NCI-H2029 treated with DMSO at 0.1 percent for 48 hours (cell line): Measurements from ENCODE around the gene ZMYND10.

Source experiments
- DNase-seq: peaks from one replicate; lab custom pipeline; 2025; lab: John Stamatoyannopoulos, UW

ZMYND10 gene

GRCh38 chr3:50370594-50370993, 25.1 kb upstream of the ZMYND10 start:
- DNase-seq: no peak

DNA sequence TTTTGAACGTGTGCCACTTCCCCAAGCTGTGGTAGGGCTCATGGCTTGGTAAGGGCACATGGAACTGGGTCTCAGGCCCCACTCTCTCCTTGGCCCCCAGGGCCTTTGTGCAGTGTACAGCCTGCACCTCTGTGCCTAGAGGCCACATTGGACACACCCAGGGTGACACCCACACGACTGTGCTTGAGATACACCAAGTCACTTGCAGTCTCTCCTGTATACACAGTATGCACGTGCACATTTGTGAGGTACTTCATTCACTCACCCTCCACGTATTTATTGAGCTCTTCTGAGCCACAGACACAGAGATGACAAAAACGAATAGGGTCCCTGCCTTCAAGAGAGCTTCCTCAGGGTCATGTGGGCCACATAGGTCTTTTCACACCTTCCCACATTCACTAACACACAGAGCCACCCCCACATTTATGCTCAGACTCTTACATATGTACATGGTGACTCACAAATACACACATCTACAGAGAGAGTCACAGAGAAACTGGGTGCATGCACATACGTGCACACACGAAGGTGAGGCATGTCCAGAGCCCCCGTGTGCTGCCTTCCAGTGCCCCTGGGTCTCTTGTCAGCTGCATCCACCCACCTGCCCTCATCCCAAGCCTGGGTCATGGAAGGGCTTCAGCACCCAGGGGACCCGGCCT, 23.6 kb upstream of the ZMYND10 start:
- no peak for DNase-seq

DNA sequence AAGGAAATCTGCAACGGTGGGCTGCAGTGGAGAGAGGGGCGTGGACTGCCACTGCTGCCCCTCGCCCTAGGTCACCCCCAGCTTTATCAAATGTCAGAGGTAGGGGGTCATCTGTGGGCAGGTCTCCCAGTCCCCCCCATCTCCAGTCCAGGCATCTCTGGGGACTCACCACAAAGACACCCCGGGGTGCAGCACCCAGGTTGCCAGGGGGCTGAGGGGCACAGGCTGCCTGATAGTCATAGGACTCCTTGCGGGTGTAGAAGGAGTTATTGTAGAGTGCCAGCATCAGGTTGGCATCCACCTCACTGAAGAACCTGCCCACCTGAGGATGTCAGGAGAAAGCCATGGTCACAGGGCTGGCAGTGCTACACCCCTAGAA, 20.3 kb upstream of the ZMYND10 start:
- no peak for DNase-seq

DNA sequence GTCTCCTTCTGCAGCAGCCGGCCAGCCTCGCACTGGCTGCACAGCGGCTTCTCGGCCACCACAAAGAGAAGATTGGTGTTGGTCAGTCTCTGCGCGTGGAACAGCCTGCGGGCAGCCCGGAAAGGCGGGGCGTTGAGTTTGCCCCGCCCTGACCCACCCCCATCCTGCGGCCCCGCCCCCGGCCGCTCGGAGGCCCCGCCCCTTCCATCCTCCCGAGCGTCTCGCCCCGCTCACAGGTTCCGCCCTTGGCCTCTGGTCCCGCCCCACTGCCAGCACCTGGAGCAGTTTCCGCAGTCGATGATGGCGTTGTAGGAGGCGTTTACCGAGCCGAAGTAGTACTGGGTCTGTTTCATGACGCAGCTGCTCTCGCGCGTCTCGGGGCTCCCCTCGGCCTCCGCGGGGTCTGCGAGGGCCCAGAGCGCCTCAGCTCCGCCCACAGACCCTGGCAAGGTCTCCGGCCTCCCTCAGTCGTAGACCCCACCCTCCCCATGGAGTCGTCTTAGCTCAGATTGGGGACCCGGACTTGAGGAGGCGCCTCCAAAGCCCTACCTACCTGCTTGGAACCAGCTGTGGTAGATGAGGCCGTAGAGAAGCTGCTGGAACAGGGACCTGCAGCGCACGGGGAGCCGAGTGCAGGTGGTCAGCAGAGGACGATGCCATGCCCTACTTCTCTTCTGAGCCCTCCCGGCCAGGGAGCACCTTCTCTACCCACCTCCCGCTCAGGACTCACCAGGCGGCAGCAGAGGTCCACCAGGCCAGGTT, 19.7 kb upstream of the ZMYND10 start:
- DNase-seq: peak; percentile 16

GRCh38 chr3:50364573-50365079, 19.1 kb upstream of the ZMYND10 start:
- DNase-seq: no peak

DNA sequence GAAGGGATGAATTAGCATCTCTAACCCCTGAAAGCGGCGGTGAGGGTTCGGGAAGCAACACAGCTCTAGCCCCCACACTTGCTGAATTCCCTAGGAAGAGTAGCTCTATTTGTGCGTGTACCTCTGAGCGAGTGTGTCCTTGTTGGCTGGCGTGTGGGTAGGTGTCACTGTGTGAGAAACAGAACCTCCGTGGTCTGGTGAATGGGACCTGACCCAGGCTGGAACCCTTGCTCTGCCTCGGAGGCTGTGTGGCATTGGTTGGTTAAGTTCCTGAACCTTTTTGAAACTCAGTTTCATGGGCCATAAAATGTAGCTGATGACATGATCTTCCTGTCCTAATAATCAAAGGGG, 14.2 kb upstream of the ZMYND10 start:
- no peak for DNase-seq

DNA sequence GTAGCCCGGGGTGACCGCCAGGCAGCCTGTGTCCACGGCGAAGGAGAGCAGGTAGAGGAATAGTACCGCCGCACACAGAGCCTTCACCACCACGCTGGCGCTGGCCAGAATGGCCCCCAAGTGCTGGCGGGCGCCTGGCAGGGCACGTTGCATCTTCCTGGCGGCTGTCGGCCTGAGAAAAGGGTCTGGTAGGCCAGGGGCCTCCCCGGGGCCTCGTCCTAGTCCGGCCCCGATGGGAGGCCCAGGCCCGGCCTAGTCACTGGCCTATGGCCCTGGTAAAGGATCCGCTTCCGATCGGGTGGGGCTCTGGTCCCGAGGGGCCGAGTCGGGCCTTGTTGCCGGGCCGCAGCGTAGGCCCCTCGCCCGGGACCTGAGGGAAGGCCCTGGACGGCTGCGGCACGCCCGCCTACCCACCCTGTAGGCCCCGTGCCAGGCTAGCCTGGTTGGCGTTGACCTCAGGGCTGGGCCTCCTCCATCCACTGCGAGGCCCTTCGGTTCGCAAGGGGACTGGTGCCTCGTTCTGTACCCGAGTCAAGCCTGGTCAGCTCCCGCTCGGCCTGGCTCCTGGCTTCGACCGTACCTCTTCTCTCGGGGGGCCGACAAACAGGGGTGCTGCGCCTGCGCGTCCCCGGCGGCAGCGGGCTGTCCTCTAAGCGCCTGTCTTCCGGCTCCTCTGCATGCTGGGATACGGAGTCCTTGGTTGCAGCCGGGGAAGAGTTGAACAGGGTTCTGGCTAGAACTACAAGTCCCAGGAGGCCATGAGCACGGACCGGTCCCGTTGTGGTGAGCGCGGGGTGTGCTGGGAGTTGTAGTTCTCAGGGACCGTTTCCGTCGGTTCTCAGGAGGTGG, 13.6 kb upstream of the ZMYND10 start, which contains the start of gene TMEM115:
TMEM115 (minus strand) TSS at position 611 of the 849 bp plus-strand sequence; CDS start at position 153, 458 bp downstream.
- DNase-seq: peak; percentile 73

- no peak for DNase-seq
Observed at GRCh38 chr3:50358355-50358910, 12.9 kb upstream of the ZMYND10 start.

DNA sequence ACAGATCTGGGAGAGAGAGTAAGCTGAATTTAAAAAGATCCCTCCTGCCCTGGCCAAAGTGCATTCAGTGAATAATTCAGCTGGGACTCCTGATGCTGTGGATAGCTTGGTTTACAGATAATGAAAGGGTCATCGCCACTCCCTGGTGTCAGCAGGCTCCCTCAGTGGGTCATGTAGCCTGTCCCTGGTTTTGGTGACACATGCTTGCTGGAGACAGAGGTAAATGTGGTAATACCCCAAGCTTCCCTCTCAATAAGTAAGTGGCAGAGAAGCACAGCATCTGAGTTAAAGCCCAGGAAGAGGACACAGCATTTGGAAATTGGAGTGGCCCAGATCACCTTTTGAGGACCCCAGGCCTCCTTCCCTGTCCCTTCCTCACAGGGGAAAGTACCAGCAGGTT, 11.9 kb upstream of the ZMYND10 start:
- DNase-seq: no peak

DNA sequence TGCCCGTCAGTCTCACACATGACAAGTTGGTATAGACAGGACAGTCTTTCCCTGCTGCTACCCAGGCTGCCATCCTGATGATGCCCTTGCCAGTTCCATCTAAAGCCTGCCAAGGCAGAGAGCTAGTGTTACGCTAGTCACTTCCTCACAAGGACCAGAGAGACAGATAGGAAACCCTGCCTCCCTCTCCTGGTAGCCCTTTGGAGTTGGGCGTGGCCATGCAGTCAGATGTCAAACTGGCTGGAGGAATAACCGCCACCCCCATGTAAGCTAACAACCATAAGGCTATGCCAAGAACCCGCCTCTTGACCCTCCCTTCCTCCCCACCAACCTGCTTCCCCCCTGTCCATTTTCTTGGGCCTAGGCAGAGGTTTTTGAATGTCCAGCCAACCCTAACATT, 11.0 kb upstream of the ZMYND10 start:
- DNase-seq: no peak

DNA sequence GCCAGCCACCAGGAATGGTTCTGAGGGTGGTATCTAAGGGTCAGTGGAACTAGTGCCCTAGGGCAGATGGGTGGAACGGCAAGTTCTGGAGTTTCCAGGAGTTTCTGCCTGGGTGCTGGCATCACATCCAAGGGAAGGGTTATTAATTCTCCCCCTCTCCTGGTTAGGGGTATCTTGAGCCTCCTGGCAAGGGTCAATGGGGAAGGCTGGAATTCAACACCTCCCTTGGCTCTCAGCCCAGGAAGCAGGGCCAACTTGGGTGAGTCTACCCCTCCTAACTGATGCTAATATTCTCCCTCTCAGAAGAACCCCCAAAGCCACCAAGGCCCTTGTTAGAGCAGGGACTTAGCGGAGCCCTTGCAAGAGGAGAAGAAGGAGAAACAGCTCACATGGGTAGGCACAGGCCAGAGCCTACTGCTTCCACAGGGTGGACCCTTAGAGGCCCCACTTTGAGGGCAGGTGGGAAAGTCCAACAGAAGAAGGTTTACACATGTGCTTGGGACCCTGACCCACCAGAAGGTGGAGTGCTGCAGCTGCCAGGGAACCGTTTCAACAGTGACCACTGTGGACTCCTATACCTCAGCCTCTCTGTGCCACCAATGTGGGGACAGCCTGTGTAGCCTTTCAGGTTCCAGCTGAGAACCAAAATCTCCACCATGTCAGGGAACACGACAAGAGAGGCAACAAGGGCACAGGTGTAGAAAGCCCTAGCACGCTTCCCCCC, 10.5 kb upstream of the ZMYND10 start:
- DNase-seq: no peak

- no peak for DNase-seq
Observed at GRCh38 chr3:50354850-50355249, 9.3 kb upstream of the ZMYND10 start.

- no peak for DNase-seq
Observed at GRCh38 chr3:50354186-50354764, 8.7 kb upstream of the ZMYND10 start.

DNA sequence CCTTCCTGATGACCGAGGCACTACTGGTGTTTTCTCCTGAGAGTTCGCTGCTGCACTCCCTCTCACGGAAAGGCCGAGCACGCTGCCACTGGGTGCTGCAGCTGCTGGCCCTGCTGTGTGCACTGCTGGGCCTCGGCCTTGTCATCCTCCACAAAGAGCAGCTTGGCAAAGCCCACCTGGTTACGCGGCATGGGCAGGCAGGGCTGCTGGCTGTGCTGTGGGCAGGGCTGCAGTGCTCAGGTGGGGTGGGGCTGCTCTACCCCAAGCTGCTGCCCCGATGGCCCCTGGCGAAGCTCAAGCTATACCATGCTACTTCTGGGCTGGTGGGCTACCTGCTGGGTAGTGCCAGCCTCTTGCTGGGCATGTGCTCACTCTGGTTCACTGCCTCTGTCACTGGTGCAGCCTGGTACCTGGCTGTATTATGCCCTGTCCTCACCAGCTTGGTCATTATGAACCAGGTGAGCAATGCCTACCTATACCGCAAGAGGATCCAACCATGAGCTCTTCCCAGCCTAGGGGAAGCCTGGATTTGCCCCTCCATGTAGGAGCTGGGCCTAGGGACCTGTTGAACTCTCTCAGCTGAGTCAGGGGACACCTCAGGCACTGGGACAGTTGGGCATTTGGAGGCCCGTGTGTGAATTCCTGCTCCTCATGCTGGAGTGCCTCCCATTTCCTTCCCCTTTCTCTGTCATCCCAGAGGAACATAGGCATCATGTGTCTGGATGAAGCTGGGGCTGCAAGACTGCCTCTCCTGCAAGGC, 7.9 kb upstream of the ZMYND10 start:
- DNase-seq: no peak

DNA sequence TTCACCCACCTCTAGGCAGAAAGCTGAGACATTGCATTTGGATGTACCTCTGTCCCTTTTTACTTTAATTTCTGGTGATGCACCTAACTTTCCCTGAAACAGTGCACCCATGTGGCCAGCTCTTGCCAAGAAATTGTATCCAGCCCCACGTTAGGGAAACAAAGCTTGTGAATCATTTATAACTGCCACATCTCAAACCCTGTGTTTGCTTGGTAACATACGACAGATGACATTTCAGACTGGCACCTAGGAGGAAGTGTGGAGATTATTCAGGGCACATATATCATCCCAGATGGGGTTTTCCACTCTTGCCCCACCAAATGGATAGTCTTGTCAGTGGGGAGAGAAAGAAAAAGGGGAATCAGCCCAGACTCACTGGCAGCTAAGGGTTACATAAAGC, 7.2 kb upstream of the ZMYND10 start:
- DNase-seq: no peak

GRCh38 chr3:50351323-50351697, 5.8 kb upstream of the ZMYND10 start:
- no peak for DNase-seq

DNA sequence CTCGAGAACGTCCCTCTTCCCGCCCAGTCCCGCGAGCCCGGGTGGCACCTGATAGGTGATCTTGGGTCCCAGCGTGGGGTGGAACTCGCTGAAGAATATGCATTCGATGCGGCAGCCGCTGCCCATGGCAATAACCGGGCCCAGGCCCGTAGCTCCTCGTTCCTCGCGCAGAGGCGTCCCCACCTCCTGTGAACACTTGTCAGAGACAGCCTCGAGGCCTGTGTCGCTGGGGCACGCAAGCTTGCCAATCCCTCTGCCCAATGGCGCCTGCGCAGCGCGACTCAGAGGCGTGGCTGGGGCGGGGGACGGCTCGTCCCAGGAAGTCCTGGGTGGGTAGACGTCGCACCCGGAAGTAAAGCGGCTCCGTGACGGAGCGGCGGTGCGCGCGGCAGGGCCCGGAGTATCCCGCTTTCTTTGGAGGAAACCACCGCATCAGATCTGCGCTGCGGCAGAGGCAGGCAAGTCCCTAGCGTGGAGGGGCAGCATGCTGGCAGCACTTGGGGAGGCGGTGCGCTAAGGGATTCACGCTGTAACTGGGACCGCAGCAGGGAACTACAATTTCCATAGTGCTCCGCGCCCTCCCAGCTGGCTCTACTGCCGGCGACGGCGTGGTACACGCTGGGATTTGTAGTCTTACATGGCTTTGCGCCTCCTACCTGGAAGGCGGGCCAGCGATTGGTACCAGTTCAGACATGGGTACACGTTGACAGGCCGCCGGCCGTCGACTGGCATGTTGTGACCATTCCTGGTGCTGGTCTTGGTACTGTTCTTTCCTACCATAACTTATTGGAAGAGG, 5.2 kb upstream of the ZMYND10 start, which contains the start of the genes CYB561D2 and NPRL2:
CYB561D2 (plus strand) TSS at position 336 of the 796 bp plus-strand sequence. CDS start 572 bp downstream, outside the sequence.
NPRL2 (minus strand) TSS at position 249 of the 796 bp plus-strand sequence; CDS start at position 126, 123 bp downstream.
- peak; percentile 52 for DNase-seq

DNA sequence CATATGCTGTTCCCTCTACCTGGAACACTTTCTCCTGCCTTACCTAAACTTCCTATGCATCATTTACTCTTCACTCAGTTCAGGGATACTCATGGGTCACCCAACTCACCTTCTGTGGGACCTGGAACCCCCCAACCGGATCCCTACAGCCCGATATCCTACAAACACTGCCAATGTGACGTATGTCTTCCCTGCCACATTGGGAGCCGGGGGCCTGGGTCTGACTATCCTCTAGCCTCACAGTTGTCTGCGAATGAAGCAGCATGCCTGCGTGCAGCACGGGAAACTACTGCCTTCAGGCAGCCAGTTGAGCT, 4.6 kb upstream of the ZMYND10 start:
- no peak for DNase-seq

DNA sequence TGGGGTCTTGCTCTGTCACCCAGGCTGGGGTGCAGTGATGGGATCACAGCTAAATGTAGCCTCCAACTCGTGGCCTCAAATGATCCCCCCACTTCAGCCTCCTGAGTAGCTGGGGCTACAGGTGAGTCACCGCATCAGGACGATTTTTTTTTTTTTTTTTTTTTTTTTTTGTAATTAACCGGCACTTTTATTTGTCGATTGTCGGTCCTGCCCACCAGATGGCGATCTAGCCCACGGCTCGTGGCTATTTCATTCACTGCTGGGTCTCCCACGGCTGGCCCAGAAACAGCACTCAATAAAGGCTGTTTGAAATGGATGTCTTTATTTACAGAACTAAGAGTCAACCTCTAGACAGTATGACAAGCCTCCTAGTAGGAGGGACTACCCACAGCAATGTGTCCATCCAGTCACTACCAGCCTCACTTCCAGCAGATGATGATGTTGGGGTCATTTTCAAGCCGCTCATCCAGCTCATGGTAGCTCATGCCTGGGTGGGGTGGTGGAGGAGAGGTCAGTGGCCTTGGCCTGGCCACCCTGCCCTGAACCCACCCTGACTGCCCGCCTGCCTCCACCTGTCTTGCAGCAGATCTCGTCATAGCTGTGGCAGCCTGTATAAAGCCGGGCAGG, 1.8 kb upstream of the ZMYND10 start:
- no peak for DNase-seq
